MCF 10A (cell line): ENCODE results near the gene SRRM5. TPM values are rescaled to one million over a fixed set of nuclear protein-coding genes. Genes with fewer than 3 reads are reported as not detected.
"Not testable (repeated sequence)": the region's sequence is repeated elsewhere in the genome, so short reads cannot be mapped to it uniquely, and the experiment has no call there.

Experiments used
- BruUV-seq: library from RNA; stranded (reverse); fragments of 400-500 nt; replicated peaks from 2 replicates; lab custom pipeline; 2021; lab: Mats Ljungman, UMichigan
- CTCF ChIA-PET: fragments of 300-600 bp; sonication (Branson Sonifier 250); formaldehyde crosslinking; extraction: SDS; loops from one replicate; lab custom pipeline; 2021; ENCODE audit warnings: antibody characterized with exemption, inconsistent platforms; lab: Yijun Ruan, JAX
- POLR2A ChIA-PET: fragments of 300-600, 350-650 bp; sonication (Branson Sonifier 250); formaldehyde crosslinking; extraction: SDS; loops from one replicate; lab custom pipeline; 2020; ENCODE audit warnings: antibody characterized with exemption, inconsistent platforms; lab: Yijun Ruan, JAX
- DNase-seq: peaks from one replicate; pipeline ENCODE4 v3.0.0-alpha.2; 2018; ENCODE audit not compliant: unreplicated experiment
- H3K27ac Mint-ChIP-seq: one replicate; pipeline ENCODE4 v1.8.0; 2022; ENCODE audit warnings: mild to moderate bottlenecking, low read depth, mixed read lengths; ENCODE audit not compliant: unreplicated experiment
- H3K27me3 Mint-ChIP-seq: one replicate; pipeline ENCODE4 v1.8.0; 2022; ENCODE audit warnings: mixed read lengths; ENCODE audit not compliant: insufficient read depth, unreplicated experiment
- H3K36me3 Mint-ChIP-seq: one replicate; pipeline ENCODE4 v1.8.0; 2022; ENCODE audit warnings: mild to moderate bottlenecking, moderate library complexity, mixed read lengths; ENCODE audit not compliant: insufficient read depth, unreplicated experiment
- H3K4me1 Mint-ChIP-seq: one replicate; pipeline ENCODE4 v1.8.0; 2022; ENCODE audit warnings: mixed read lengths; ENCODE audit not compliant: insufficient read depth, unreplicated experiment
- H3K4me3 Mint-ChIP-seq: one replicate; pipeline ENCODE4 v1.8.0; 2022; ENCODE audit warnings: mild to moderate bottlenecking, moderate library complexity, mixed read lengths; ENCODE audit not compliant: unreplicated experiment
- H3K9me3 Mint-ChIP-seq: one replicate; pipeline ENCODE4 v1.8.0; 2022; ENCODE audit warnings: mixed read lengths; ENCODE audit not compliant: unreplicated experiment
- CTCF ChIP-seq: fragments of 200-600 bp; IDR thresholded peaks from one replicate; pipeline ENCODE4 v1.8.0; 2022; ENCODE audit warnings: antibody characterized with exemption, mild to moderate bottlenecking; ENCODE audit not compliant: unreplicated experiment
- intact Hi-C: fragments of 100-400 bp; cut with micrococcal nuclease; formaldehyde crosslinking; loops from 2 replicates; pipeline ENCODE4 v1.14.1; 2022
- total RNA-seq: library from RNA; stranded (reverse); gene quantifications from 2 replicates; pipeline ENCODE4 v1.2.3, GENCODE V29; 2022

The SRRM5 gene
- total RNA-seq, 1 experiment from 2014 or later = 0.28 TPM

GRCh38 chr19:43634872-43635560 lies 23.1 kb downstream of the SRRM5 start:
- BruUV-seq = no TSS peak
- Mint-ChIP-seq H3K9me3 (no peaks in the 10 kb centered on the region), H3K36me3 (no peaks in the 10 kb centered on the region), H3K4me1 (peaks cover 14% of the 10 kb centered on the region), H3K27ac (no peak overlapping the region), H3K4me3 (no peak overlapping the region), H3K27me3 (peaks cover 23% of the 10 kb centered on the region)
- POLR2A ChIA-PET = no interaction called here
- no peak for TF ChIP-seq CTCF
- CTCF ChIA-PET = interaction anchor here (0.6 to 1.0 kb wide), 2 partner anchors 27 to 585 kb away, joined by 3 read pairs; no protein-coding TSS in a partner anchor
- DNase-seq = no peak
- intact Hi-C loops = no loop called here

- H3K27me3 Mint-ChIP-seq = peaks cover 23% of the 10 kb centered on the region
- H3K36me3 Mint-ChIP-seq, H3K9me3 Mint-ChIP-seq, BruUV-seq, intact Hi-C loops, H3K4me3 Mint-ChIP-seq, DNase-seq, POLR2A ChIA-PET, H3K27ac Mint-ChIP-seq: not testable (repeated sequence)
- H3K4me1 Mint-ChIP-seq = peaks cover 19% of the 10 kb centered on the region
- CTCF ChIA-PET = interaction anchor here (0.6 kb wide), 1 partner anchor 89 kb away, joined by 3 read pairs; no protein-coding TSS in a partner anchor
Measured at GRCh38 chr19:43635561-43635940, 23.7 kb downstream of the SRRM5 start.

GRCh38 chr19:43636121-43636683 lies 24.3 kb downstream of the SRRM5 start:
- intact Hi-C loops = no loop called here
- H3K9me3 Mint-ChIP-seq = no peaks in the 10 kb centered on the region
- peaks cover 21% of the 10 kb centered on the region for H3K4me1 Mint-ChIP-seq
- no peak for DNase-seq
- ChIA-PET POLR2A (no interaction called here), CTCF (interaction anchor here (0.6 kb wide), 1 partner anchor 88 kb away, joined by 3 read pairs; no protein-coding TSS in a partner anchor)
- H3K4me3 Mint-ChIP-seq = no peak overlapping the region
- no peak for TF ChIP-seq CTCF
- no peaks in the 10 kb centered on the region for H3K36me3 Mint-ChIP-seq
- no TSS peak for BruUV-seq
- peaks cover 29% of the 10 kb centered on the region for H3K27me3 Mint-ChIP-seq
- no peak overlapping the region for H3K27ac Mint-ChIP-seq

- no peak for TF ChIP-seq CTCF
- Mint-ChIP-seq H3K4me1 (peaks cover 21% of the 10 kb centered on the region), H3K9me3 (no peaks in the 10 kb centered on the region), H3K36me3 (no peaks in the 10 kb centered on the region), H3K27me3 (peaks cover 36% of the 10 kb centered on the region), H3K27ac (peak overlapping the region; percentile 52), H3K4me3 (peak overlapping the region; percentile 84)
- no peak for DNase-seq
- ChIA-PET CTCF (interaction anchor here (1.2 kb wide), 1 partner anchor 13 kb away, joined by 3 read pairs; no protein-coding TSS in a partner anchor), POLR2A (interaction anchor here (1.4 kb wide), 1 partner anchor 24 kb away, joined by 3 read pairs; no protein-coding TSS in a partner anchor)
- intact Hi-C loops = no loop called here
- BruUV-seq = no TSS peak
Measured at GRCh38 chr19:43638214-43638994, 26.5 kb downstream of the SRRM5 start.
